GM18868 (cell line): ENCODE measurements around the gene UROC1.

Source experiments
- ATAC-seq: cut with Tn5 transposase; IDR thresholded peaks from one replicate; pipeline ENCODE4 v1.9.1; 2021; ENCODE audit warnings: mild to moderate bottlenecking, moderate library complexity; ENCODE audit not compliant: unreplicated experiment

UROC1 gene

GRCh38 chr3:126497956-126498355 is 19.6 kb downstream of the UROC1 start:
- no peak for ATAC-seq

GRCh38 chr3:126496894-126497850 is 20.4 kb downstream of the UROC1 start:
- ATAC-seq: no peak

- no peak for ATAC-seq
These were observed 21.8 kb downstream of the UROC1 start for GRCh38 chr3:126495786-126496185.

GRCh38 chr3:126494970-126495230 is 22.7 kb downstream of the UROC1 start:
- no peak for ATAC-seq

GRCh38 chr3:126494204-126494969 is 23.2 kb downstream of the UROC1 start:
- no peak for ATAC-seq

GRCh38 chr3:126493739-126494138 is 23.8 kb downstream of the UROC1 start:
- ATAC-seq: no peak

- no peak for ATAC-seq
These were observed 24.5 kb downstream of the UROC1 start for GRCh38 chr3:126493051-126493450.

GRCh38 chr3:126491221-126492013 is 26.2 kb downstream of the UROC1 start:
- no peak for ATAC-seq

GRCh38 chr3:126490619-126491018 is 27.0 kb downstream of the UROC1 start:
- no peak for ATAC-seq

GRCh38 chr3:126488886-126489569 is 28.5 kb downstream of the UROC1 start:
- no peak for ATAC-seq

GRCh38 chr3:126488185-126488584 is 29.4 kb downstream of the UROC1 start:
- ATAC-seq: no peak

GRCh38 chr3:126487151-126487771 is 30.3 kb downstream of the UROC1 start:
- ATAC-seq: no peak

- no peak for ATAC-seq
These were observed 31.2 kb downstream of the UROC1 start for GRCh38 chr3:126486360-126486847.

- ATAC-seq: no peak
These were observed 31.6 kb downstream of the UROC1 start for GRCh38 chr3:126485956-126486355.

- ATAC-seq: no peak
These were observed 32.2 kb downstream of the UROC1 start for GRCh38 chr3:126485176-126485897.

- ATAC-seq: no peak
These were observed 32.9 kb downstream of the UROC1 start for GRCh38 chr3:126484662-126485061.

- no peak for ATAC-seq
These were observed 33.4 kb downstream of the UROC1 start for GRCh38 chr3:126484148-126484547.

GRCh38 chr3:126483321-126483761 is 34.2 kb downstream of the UROC1 start:
- ATAC-seq: no peak

- ATAC-seq: no peak
These were observed 34.9 kb downstream of the UROC1 start for GRCh38 chr3:126482503-126483255.
